HG03064 (cell line): ENCODE data around the gene SCN7A.
"Not testable (repeated sequence)": the region's sequence is repeated elsewhere in the genome, so short reads cannot be mapped to it uniquely, and the experiment has no call there.

Experiments used
- ATAC-seq: cut with Tn5 transposase; IDR thresholded peaks from one replicate; pipeline ENCODE4 v1.9.1; 2021; ENCODE audit warnings: low read depth; ENCODE audit not compliant: unreplicated experiment

The SCN7A gene

DNA sequence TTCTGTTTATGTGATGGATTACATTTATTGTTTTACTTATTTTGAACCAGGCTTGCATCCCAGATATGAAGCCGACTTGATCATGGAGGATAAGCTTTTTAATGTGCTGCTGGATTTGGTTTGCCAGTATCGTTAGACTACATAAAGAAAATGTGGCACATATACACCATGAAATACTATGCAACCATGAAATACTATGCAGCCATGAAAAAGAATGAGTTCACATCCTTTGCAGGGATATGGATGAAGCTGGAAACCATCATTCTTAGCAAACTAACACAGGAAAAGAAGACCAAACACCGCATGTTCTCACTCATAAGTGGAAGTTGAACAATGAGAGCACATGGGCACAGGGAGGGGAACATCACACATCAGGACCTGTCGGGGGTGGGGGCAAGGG is 38.2 kb downstream of the SCN7A start:
- not testable (repeated sequence) for ATAC-seq

- no peak for ATAC-seq
Measured at GRCh38 chr2:166454006-166454595, 39.9 kb downstream of the SCN7A start.

- ATAC-seq = no peak
Measured at GRCh38 chr2:166451468-166451867, 42.6 kb downstream of the SCN7A start.

GRCh38 chr2:166449439-166449838 is 44.6 kb downstream of the SCN7A start:
- peak; percentile 72 for ATAC-seq

DNA sequence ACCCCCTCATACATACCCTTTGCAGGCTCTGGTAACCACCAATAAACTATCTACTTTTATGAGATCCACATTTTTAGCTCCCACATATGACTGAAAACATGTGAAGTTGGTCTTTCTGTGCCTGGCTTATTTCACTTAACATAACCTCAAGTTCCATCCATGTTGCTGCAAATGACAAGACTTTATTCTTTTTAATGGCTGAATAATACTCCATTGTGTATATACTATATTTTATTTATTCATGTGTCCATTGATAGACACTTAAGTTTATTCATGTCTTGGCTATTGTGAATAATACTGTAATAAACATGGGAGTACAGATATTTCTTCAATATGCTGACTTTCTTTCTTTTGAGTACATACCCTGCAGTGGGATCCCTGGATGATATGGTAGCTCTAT is 45.9 kb downstream of the SCN7A start:
- no peak for ATAC-seq

DNA sequence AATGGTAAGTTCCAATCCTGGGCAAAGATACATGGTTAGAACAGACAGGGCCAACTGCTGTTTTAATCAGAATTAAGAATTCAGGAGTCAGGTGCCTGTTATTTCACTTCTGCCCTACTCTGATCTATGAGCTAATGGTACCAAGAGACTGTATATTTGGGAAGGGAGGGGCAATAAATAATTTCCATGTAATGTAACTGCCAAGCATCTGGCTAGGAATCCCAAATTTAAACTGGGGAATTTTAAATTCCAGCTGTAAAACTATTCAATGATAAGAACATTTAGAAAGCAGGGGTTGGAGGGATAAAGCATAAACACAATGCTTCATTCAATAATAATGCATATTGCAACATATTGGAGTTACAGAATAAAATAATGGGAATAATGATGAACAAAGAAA is 49.7 kb downstream of the SCN7A start:
- no peak for ATAC-seq

DNA sequence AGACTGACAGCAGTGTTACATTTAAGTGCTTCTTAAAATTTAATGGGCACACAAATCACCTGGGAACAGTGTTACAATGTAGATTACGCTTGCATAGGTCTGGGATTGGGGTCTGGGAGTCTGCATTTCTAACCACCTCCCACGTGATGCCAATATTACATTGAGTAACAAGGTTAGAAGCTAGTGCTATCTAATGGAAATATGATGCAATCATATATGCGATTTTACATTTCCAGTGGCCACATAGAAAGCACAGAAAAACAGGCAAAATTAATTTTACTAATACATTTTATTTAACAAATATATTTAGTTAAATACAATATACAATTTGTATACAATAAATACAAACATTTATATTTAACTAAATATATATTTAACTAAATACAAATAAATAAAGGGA is 53.7 kb downstream of the SCN7A start:
- no peak for ATAC-seq

- ATAC-seq = no peak
Measured at GRCh38 chr2:166439078-166439477, 55.0 kb downstream of the SCN7A start.

DNA sequence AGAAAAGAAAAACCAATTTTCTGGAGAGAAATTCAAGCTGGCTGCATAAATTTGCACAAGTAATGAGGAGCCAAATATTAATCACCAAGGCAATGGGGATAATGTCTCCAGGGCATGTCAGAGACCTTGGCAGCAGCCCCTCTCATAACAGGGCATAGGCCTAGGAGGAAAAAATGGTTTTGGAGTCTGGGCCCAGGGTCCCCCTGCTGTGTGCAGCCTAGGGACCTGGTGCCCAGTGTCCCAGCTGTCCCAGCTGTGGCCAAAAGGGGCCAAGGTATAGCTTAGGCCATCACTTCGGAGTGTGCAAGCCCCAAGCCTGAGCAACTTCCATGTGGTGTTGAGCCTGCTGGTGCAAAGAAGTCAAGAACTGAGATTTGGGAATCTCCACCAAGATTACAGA is 57.1 kb downstream of the SCN7A start:
- ATAC-seq = no peak

DNA sequence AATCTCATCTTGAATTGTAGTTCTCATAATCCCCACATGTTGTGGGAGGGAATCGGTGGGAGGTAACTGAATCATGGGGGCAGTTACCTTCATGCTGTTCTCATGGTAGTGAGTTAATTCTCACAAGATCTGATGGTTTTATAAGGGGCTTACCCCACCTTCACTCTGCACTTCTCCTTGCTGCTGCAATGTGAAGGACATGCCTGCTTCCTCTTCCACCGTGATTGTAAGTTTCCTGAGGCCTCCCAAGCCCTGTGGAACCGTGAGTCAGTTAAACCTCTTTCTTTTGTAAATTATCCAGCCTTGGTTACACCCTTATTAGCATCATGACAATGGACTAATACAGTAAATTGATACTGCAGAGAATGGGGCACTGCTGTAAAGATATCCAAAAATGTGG is 57.9 kb downstream of the SCN7A start:
- ATAC-seq = no peak

- ATAC-seq = no peak
Measured at GRCh38 chr2:166434491-166434890, 59.6 kb downstream of the SCN7A start.

- ATAC-seq = no peak
Measured at GRCh38 chr2:166433457-166433856, 60.6 kb downstream of the SCN7A start.

GRCh38 chr2:166432331-166432730 is 61.7 kb downstream of the SCN7A start:
- ATAC-seq = no peak

GRCh38 chr2:166424841-166425240 is 69.2 kb downstream of the SCN7A start:
- no peak for ATAC-seq

- no peak for ATAC-seq
Measured at GRCh38 chr2:166419616-166419934, 74.5 kb downstream of the SCN7A start.

GRCh38 chr2:166418853-166419615 is 75.0 kb downstream of the SCN7A start:
- ATAC-seq = no peak

- ATAC-seq = no peak
Measured at GRCh38 chr2:166417669-166418068, 76.4 kb downstream of the SCN7A start.

DNA sequence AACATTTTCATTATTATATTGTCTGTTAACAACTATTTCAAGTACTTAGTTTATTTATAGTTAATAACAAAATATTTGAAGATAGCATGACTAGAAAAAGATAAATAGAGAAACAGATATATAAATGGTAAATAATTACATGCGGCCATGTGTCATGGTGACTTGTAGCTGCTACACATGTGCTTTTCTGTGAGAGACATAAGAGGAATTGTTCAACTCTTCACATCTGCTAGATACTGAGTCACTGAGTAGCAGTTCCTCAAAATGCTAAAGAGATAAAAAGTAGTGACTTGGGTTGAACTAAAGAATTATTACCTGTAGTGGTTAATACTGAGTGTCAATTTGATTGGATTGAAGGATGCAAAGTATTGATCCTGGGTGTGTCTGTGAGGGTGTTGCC is 80.8 kb downstream of the SCN7A start:
- no peak for ATAC-seq

- no peak for ATAC-seq
Measured at GRCh38 chr2:166411473-166412230, 82.4 kb downstream of the SCN7A start.

GRCh38 chr2:166410828-166411472 is 83.1 kb downstream of the SCN7A start:
- no peak for ATAC-seq

GRCh38 chr2:166407746-166408145 is 86.3 kb downstream of the SCN7A start:
- not testable (repeated sequence) for ATAC-seq
